ENCODE data around the gene TOGARAM2.

Gene TOGARAM2

GRCh38 chr2:29000481-29000880 lies 19.4 kb downstream of the TOGARAM2 start:
- peak; percentile 42 to 91 for DNase-seq

GRCh38 chr2:29000956-29001355 lies 19.9 kb downstream of the TOGARAM2 start:
- DNase-seq: no peak

GRCh38 chr2:29001806-29002205 lies 20.7 kb downstream of the TOGARAM2 start:
- DNase-seq: no peak

- DNase-seq: no peak
Observed at GRCh38 chr2:29004755-29005154, 23.7 kb downstream of the TOGARAM2 start.

GRCh38 chr2:29005331-29005730 lies 24.2 kb downstream of the TOGARAM2 start:
- no peak for DNase-seq

- DNase-seq: no peak
Observed at GRCh38 chr2:29006092-29006979, 25.2 kb downstream of the TOGARAM2 start.

- DNase-seq: no peak
Observed at GRCh38 chr2:29006980-29007301, 25.8 kb downstream of the TOGARAM2 start.

DNA sequence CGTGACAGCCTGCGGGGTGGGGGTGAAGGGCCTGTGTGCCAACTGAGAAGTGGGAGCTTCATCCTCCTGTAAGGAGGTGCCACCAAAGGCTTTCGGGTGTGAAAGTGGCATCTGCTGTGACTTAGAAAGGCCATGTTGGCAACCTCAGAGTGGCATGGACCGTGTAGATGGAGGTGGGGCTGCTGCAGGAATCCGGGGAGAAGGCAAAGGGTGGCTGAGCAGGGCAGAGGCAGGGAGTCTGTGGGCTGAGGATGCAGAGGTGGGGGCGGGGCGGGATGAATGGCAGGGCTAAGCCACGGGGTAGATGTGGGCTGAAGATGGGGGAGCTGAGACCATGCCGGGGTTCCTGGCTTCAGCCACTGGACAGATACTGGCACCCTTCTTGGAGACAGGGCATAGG lies 28.2 kb downstream of the TOGARAM2 start:
- no peak for DNase-seq

- DNase-seq: no peak
Observed at GRCh38 chr2:29009711-29010677, 28.9 kb downstream of the TOGARAM2 start.

DNA sequence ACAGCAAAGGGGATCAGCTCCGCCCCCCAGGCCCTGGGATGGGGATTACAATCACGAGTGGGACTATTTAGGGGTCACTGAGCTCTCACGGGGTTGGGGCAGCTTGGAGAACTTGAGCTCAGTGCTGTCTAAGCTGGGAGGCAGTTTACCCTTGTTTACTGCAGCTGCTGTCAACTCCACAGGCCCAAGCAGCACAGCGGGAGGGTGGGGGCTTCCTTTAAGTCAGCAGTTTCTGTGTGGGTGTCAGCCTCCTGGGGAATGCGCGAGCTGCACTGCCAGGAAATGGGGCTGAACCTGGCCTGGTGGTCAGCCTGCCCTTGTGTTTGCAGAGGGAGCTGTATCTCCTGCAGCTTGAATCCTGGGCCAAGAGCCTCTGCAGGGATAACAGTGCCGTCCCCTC lies 29.8 kb downstream of the TOGARAM2 start:
- DNase-seq: peak in 1 of 2 donors; percentile 35

DNA sequence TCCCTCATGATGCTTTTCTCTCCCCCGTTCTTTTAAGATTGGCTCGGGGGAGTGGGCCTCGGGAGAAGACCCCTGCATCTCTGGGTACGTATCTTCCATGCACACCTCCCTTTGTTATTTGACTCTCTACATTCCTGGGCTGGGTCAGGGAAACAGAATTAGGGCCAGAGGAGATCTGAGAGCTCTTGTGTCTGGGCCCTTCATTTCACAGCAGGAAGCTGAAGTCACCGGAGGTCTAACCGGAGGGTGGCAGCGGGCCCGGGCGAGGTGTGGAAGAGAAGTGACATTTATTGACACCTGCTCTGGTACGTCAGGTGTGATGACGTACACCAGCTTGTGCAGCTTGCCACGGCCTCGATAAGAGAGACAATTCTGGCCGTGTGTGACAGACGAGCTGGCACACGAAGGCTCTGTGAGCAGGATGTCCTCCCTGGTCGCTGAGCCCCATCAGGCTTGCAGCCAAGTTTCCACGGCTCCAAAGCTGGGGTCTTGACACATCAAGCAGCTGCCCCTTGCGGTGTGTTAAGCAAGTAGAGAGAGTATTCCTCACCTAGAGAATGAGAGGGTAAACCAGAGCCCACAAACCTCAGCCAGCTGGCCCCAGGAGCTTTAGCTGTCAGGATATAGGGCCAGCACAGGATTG lies 30.4 kb downstream of the TOGARAM2 start:
- DNase-seq: no peak

GRCh38 chr2:29012211-29012681 lies 31.1 kb downstream of the TOGARAM2 start:
- peak in 1 of 2 donors; percentile 26 for DNase-seq

DNA sequence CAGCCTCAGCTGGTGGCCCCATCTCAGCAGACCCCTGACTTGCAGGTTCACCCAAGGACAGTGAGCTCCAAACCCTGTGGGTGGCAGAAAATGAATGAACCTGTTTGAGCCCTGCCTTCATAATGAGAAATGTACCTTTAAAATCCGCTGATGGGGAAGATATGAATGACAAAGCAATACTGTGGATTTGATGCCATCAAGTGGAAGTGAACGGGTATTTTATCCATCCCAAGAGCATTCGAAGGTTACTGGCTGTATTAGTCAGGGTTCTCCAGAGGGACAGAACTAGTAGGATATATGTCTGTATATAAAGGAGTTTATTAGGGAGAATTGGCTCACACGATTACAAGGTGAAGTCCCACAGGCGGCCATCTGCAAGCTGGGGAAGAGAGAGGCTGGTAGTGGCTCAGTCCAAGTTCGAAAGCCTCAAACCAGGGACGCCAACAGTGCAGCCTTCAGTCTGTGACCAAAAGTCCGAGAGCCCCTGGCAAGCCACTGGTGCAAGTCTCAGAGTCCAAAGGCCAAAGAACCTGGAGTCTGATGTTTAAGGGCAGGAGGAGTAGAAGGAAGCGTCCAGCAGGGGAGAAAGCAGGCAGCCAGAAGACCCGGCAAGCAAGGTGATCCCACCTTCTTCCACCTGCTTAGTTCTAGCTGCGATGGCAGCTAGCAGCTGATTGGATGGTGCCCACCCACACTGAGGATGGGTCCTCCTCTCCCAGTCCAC lies 32.1 kb downstream of the TOGARAM2 start:
- DNase-seq: no peak

DNA sequence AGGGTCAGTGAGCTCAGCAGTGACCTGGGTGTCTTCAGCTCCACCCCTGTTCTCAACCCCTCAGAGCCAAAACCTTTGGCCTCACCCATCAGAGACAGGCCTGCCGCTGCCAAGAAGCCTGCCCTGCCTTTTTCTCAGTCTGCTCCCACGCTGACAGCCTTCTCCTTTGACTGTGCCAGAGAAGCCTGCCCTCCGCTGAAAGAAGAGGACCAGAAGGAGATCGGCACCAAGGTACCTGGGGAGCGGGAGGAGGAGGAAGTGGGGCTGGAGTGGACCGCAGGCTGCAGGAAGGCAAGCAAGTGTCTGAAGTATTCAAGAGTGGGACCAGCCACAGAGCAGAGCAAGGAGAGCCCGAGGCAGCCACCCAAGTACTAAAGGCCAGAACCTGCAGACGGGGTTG lies 33.2 kb downstream of the TOGARAM2 start:
- DNase-seq: no peak

GRCh38 chr2:29014811-29015421 lies 33.8 kb downstream of the TOGARAM2 start:
- peak in 1 of 2 donors; percentile 81 for DNase-seq

DNA sequence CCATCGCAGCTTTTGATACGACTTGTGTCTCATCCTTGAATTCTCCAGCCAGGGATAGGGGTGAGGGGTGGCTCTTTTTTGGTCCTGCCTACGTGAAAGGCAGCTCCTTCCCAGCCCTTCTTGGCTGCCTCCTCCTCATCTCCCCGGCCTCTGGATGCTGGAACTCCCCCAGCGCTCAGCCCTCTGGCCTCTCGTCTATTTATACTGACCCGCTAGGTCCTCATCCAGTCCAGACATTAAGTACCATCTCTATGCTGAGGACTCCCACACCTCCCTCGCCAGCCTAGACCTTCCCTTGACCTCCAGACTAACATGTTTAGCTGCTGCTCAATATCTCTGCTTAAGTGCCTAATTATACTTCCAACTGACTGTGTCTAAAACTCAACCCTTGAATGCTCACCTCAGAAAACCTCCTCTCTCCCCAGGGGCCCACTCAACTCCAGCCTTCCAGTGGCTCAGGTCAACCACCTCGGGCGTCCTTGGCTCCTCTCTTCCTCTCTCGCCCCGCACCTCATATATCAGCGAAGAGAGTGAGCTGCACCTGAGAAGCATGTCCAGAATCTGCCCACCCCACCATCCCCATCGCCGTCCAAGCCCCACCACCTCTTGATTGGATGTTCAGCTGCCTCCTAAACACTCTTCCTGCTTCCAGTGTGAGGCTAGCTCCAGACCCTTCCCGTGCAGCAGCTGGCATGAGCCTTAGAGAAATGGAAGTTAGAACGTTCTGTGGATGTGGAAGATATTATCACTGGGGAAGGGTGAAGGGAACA lies 34.8 kb downstream of the TOGARAM2 start:
- no peak for DNase-seq

DNA sequence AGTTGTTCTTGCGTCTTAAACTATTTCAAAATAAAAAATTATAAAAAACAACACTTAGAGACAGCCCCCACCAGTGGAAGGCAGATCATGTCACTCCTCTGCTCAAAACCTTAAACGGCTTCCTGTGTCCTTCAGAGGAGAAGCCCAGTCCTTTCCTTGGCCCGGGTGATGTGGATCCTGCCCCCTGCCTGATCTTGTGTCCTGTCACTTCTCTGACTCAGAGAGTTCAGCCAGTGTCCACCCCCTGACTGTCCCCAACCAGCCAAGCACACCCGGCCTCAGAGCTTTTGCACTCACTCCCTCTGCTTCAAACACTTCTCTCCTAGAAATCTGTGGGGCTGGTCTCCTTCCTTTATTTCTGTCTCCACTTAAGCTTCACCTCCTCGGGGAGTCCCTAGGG lies 35.4 kb downstream of the TOGARAM2 start:
- no peak for DNase-seq

GRCh38 chr2:29017716-29018435 lies 36.8 kb downstream of the TOGARAM2 start:
- DNase-seq: no peak

DNA sequence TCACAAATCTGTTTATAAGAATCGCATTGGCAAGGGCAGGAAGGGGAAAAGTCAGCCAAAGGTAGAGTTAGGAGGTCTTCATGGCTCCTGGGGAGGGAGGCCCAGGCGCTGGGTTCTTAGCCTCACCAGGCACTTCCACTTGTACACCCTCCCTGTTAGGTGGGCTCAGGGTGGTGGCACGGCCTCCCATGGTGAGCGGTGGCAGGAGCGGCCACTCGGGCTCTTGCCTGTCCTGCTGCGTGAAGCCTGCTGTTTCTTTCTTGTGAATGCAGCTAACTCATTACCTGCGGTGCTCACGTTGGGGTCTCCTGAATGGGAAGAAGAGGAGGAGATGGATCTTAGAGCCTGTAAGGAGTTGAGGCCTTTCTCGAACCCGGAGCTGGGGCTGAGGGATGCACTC lies 40.8 kb downstream of the TOGARAM2 start:
- no peak for DNase-seq

DNA sequence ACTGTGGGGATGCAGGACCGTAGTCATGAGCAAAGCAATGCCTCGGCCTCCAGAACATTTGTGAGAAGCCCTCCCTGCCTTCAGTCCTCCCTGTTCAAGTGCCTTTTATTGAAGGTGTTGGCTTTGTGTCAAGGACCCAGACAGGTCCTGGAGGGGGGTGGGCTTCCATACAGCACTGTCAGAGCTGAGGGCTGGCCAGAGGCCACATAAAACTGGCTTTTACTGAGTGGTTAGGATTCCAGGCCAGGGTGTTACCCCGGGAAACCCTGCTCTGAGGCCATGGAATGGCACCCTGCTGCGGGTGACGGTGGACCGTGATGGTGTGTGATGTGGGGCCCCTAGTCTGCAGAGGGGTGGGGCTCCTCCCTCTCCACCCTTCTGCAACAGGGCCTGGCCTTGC lies 41.6 kb downstream of the TOGARAM2 start:
- no peak for DNase-seq

Data from bone marrow (tissue), 2 donors.